ENCODE data around the gene PNLIPRP3. TPM values are rescaled to one million over a fixed set of nuclear protein-coding genes. Genes with fewer than 3 reads are reported as not detected.
A peak's percentile ranks its signal among the peaks of the same experiment; 100 is the strongest.

The PNLIPRP3 gene
- polyA plus RNA-seq, 3 donors = not detected

- no peaks in the 10 kb centered on the region for H4K20me1 ChIP-seq (ENCODE audit: insufficient read depth, low read length)
- no peak overlapping the region for H3K4me3 ChIP-seq (replicated peaks in 1 of 3; ENCODE audit: low read depth in 2 of 3, low read length in 3 of 3)
- intact Hi-C loops (cut with micrococcal nuclease) = loop anchor here (5.0 kb wide), 1 partner anchor 48 kb away; no protein-coding TSS in a partner anchor
- Mint-ChIP-seq H3K4me3 (no peak overlapping the region), H3K4me1 (no peaks in the 10 kb centered on the region), H3K27me3 (ENCODE audit: low read depth in 3 of 3) (peaks cover 2 to 3% (median 2%) of the 10 kb centered on the region in 3 donors), H3K27ac (no peak overlapping the region), H3K36me3 (no peaks in the 10 kb centered on the region), H3K9me3 (peaks cover 0 to 2% (median 0%) of the 10 kb centered on the region in 7 donors)
- H3K27me3 ChIP-seq (ENCODE audit: control insufficient read depth in 2 of 2, insufficient read depth in 2 of 2, low read length in 2 of 2) = no peaks in the 10 kb centered on the region
- peak; percentile 94 for TF ChIP-seq CTCF (IDR thresholded peaks at IDR 0.05)
- no peaks in the 10 kb centered on the region for H3K79me2 ChIP-seq (ENCODE audit: insufficient read depth, low read length)
- no peak overlapping the region for H3K9ac ChIP-seq (ENCODE audit: insufficient read depth, low read length, poor library complexity, severe bottlenecking)
- peak; percentile 11 to 48 (median 42) for DNase-seq
- H3K27ac ChIP-seq (ENCODE audit: low read depth in 1 of 2, low read length in 2 of 2) = no peak overlapping the region
- WGBS (ENCODE audit: insufficient coverage) = 14% methylated on average over 1 of the region's 4 CpGs
- H3K4me1 ChIP-seq (ENCODE audit: control insufficient read depth in 1 of 2, insufficient read depth in 2 of 2, low read length in 2 of 2) = no peaks in the 10 kb centered on the region
- H3K4me2 ChIP-seq (replicated peaks; ENCODE audit: extremely low read depth, low read length, poor library complexity, severe bottlenecking) = no peak overlapping the region
- H2AFZ ChIP-seq (ENCODE audit: insufficient read depth, low read depth, low read length, poor library complexity, severe bottlenecking) = no peak overlapping the region
- H3K36me3 ChIP-seq (replicated peaks in 1 of 2; ENCODE audit: control insufficient read depth in 1 of 2, insufficient read depth in 2 of 2, low read length in 2 of 2) = no peaks in the 10 kb centered on the region
- H3K9me3 ChIP-seq (replicated peaks in 1 of 2; ENCODE audit: control insufficient read depth in 1 of 2, insufficient read depth in 1 of 2, low read length in 2 of 2) = no peaks in the 10 kb centered on the region
These were observed 17.0 kb downstream of the PNLIPRP3 start for GRCh38 chr10:116444527-116445142.

GRCh38 chr10:116450861-116451260 lies 23.2 kb downstream of the PNLIPRP3 start:
- Histone ChIP-seq H3K27me3 (ENCODE audit: control insufficient read depth in 2 of 2, insufficient read depth in 2 of 2, low read length in 2 of 2) (no peaks in the 10 kb centered on the region), H3K4me2 (replicated peaks; ENCODE audit: extremely low read depth, low read length, poor library complexity, severe bottlenecking) (peak overlapping the region; percentile 8), H4K20me1 (ENCODE audit: insufficient read depth, low read length) (no peaks in the 10 kb centered on the region), H3K79me2 (ENCODE audit: insufficient read depth, low read length) (no peaks in the 10 kb centered on the region), H3K4me1 (ENCODE audit: control insufficient read depth in 1 of 2, insufficient read depth in 2 of 2, low read length in 2 of 2) (peaks cover 23 to 27% of the 10 kb centered on the region in 2 donors), H3K9ac (ENCODE audit: insufficient read depth, low read length, poor library complexity, severe bottlenecking) (no peak overlapping the region), H3K36me3 (replicated peaks in 1 of 2; ENCODE audit: control insufficient read depth in 1 of 2, insufficient read depth in 2 of 2, low read length in 2 of 2) (no peaks in the 10 kb centered on the region), H3K9me3 (replicated peaks in 1 of 2; ENCODE audit: control insufficient read depth in 1 of 2, insufficient read depth in 1 of 2, low read length in 2 of 2) (no peaks in the 10 kb centered on the region), H3K4me3 (replicated peaks in 1 of 3; ENCODE audit: low read depth in 2 of 3, low read length in 3 of 3) (peak overlapping the region in 1 of 3 experiments; percentile 11), H2AFZ (ENCODE audit: insufficient read depth, low read depth, low read length, poor library complexity, severe bottlenecking) (no peak overlapping the region), H3K27ac (ENCODE audit: low read depth in 1 of 2, low read length in 2 of 2) (peak overlapping the region in 1 of 2 donors; percentile 64)
- intact Hi-C loops (cut with micrococcal nuclease) = no loop called here
- Mint-ChIP-seq H3K27me3 (ENCODE audit: low read depth in 3 of 3) (peaks cover 1 to 8% (median 2%) of the 10 kb centered on the region in 3 donors), H3K4me1 (peaks cover 20% of the 10 kb centered on the region), H3K4me3 (peak overlapping the region in 1 of 2 donors; percentile 44), H3K27ac (peak overlapping the region in 6 of 7 donors; percentile 32 to 87 (median 80)), H3K36me3 (no peaks in the 10 kb centered on the region), H3K9me3 (peaks cover 0 to 2% (median 0%) of the 10 kb centered on the region in 7 donors)
- WGBS (ENCODE audit: insufficient coverage) = no CpG with 5 or more reads among the region's 2 CpGs
- peak; percentile 38 to 74 (median 46) for DNase-seq
- no peak for TF ChIP-seq CTCF (IDR thresholded peaks at IDR 0.05)

Data from CD14-positive monocyte (primary cell).